H1 (cell line): ENCODE measurements around the gene GRIN3A. TPM values are rescaled to one million over a fixed set of nuclear protein-coding genes. Genes with fewer than 3 reads are reported as not detected.

Experiments used
- BACH1 ChIP-seq: IDR thresholded peaks from 2 replicates; pipeline ENCODE4 v1.6.1; 2012; ENCODE audit warnings: low read length, improper control_type of control experiment
- CBX8 ChIP-seq: fragments of 300-800, 300-1000 bp; sonication (generic); IDR thresholded peaks from 2 replicates; pipeline ENCODE4 v1.7.1; 2016; ENCODE audit warnings: low read depth, low read length, borderline replicate concordance
- CHD1 ChIP-seq: IDR thresholded peaks from 2 replicates; pipeline ENCODE4 v1.6.1; 2012; ENCODE audit warnings: low read depth, low read length, improper control_type of control experiment
- GABPA ChIP-seq: IDR thresholded peaks from 2 replicates; pipeline ENCODE4 v1.6.1; 2011; ENCODE audit warnings: mild to moderate bottlenecking, low read length, moderate library complexity, borderline replicate concordance; ENCODE audit not compliant: insufficient read depth
- HDAC2 ChIP-seq, 2 experiments: fragments of 300-600 bp in 1 of 2; sonication (generic) in 1 of 2; IDR thresholded peaks; 2 replicates each; pipeline ENCODE4 v1.6.1; 2011 to 2012; ENCODE audit warnings: low read depth in 2 of 2, low read length in 2 of 2, mild to moderate bottlenecking in 2 of 2, moderate library complexity in 2 of 2, borderline replicate concordance in 1 of 2, inconsistent platforms in 1 of 2
- JUND ChIP-seq: IDR thresholded peaks from 2 replicates; pipeline ENCODE4 v1.6.1; 2011; ENCODE audit warnings: mild to moderate bottlenecking, improper control_type of control experiment, low read length
- KDM1A ChIP-seq: fragments of 200-600, 300-600 bp; sonication (generic); IDR thresholded peaks from 2 replicates; pipeline ENCODE4 v1.7.1; 2016; ENCODE audit warnings: mild to moderate bottlenecking, low read length, borderline replicate concordance
- MAFK ChIP-seq: IDR thresholded peaks from 2 replicates; pipeline ENCODE4 v1.6.1; 2012; ENCODE audit warnings: low read depth, mild to moderate bottlenecking, improper control_type of control experiment, low read length
- MAX ChIP-seq: IDR thresholded peaks from 2 replicates; pipeline ENCODE4 v1.6.1; 2012; ENCODE audit warnings: inconsistent platforms
- NANOG ChIP-seq: IDR thresholded peaks from 2 replicates; pipeline ENCODE4 v1.6.1; 2011; ENCODE audit warnings: low read length, low read depth, mild to moderate bottlenecking, inconsistent platforms; ENCODE audit not compliant: insufficient read depth, poor library complexity, severe bottlenecking
- POLR2AphosphoS5 ChIP-seq: IDR thresholded peaks from 2 replicates; pipeline ENCODE4 v1.6.1; 2011; ENCODE audit warnings: low read depth, low read length
- POU5F1 ChIP-seq: IDR thresholded peaks from 2 replicates; pipeline ENCODE4 v1.6.1; 2011; ENCODE audit warnings: low read depth, mild to moderate bottlenecking, low read length, moderate library complexity
- RAD21 ChIP-seq, 2 experiments: IDR thresholded peaks in 1 of 2; conservative IDR thresholded peaks in 1 of 2; 2 replicates each; pipeline ENCODE4 v1.6.1; 2011; ENCODE audit warnings: low read depth in 2 of 2, low read length in 2 of 2, improper control_type of control experiment in 1 of 2, inconsistent platforms in 1 of 2, mild to moderate bottlenecking in 1 of 2, moderate library complexity in 1 of 2
- RBBP5 ChIP-seq: IDR thresholded peaks from 2 replicates; pipeline ENCODE4 v1.7.1; 2012; ENCODE audit warnings: low read depth, mild to moderate bottlenecking, inconsistent platforms, low read length, moderate library complexity, borderline replicate concordance
- RNF2 ChIP-seq: fragments of 200-900, 300-1000 bp; sonication (generic); IDR thresholded peaks from 2 replicates; pipeline ENCODE4 v1.7.1; 2016; ENCODE audit warnings: borderline replicate concordance, low read depth, mild to moderate bottlenecking, antibody characterized with exemption, low read length; ENCODE audit not compliant: poor library complexity, severe bottlenecking; ENCODE audit errors: missing control alignments
- SAP30 ChIP-seq: fragments of 300-600 bp; sonication (generic); IDR thresholded peaks from 2 replicates; pipeline ENCODE4 v1.7.1; 2012; ENCODE audit warnings: low read length, moderate library complexity, mild to moderate bottlenecking, inconsistent platforms; ENCODE audit not compliant: insufficient read depth, insufficient replicate concordance
- SIX5 ChIP-seq: IDR thresholded peaks from 2 replicates; pipeline ENCODE4 v1.6.1; 2011; ENCODE audit warnings: mild to moderate bottlenecking, low read depth, low read length
- SP1 ChIP-seq: IDR thresholded peaks from 2 replicates; pipeline ENCODE4 v1.6.1; 2011; ENCODE audit warnings: low read depth, low read length
- SP2 ChIP-seq: IDR thresholded peaks from 2 replicates; pipeline ENCODE4 v1.6.1; 2012; ENCODE audit warnings: mild to moderate bottlenecking, low read length, inconsistent platforms
- SP4 ChIP-seq: IDR thresholded peaks from 2 replicates; pipeline ENCODE4 v1.6.1; 2012; ENCODE audit warnings: low read length, inconsistent platforms
- SRF ChIP-seq: IDR thresholded peaks from 2 replicates; pipeline ENCODE4 v1.6.1; 2011; ENCODE audit warnings: mild to moderate bottlenecking, low read depth, low read length, moderate library complexity
- USF2 ChIP-seq: IDR thresholded peaks from 2 replicates; pipeline ENCODE4 v1.6.1; 2011; ENCODE audit warnings: low read length, improper control_type of control experiment
- polyA plus RNA-seq, 7 experiments: library from polyadenylated mRNA; depleted of rRNA in 3 of 7; stranded (reverse) in 5 of 7; unstranded in 2 of 7; fragments of >200 nt in 5 of 7; fragments of 200-250 nt in 2 of 7; gene quantifications; 1 replicate in 5 of 7; 2 replicates in 1 of 7; 4 replicates in 1 of 7; pipeline versions ENCODE4 v1.2.1 to v1.2.3, GENCODE V29; 2011 to 2013; ENCODE audit warnings: missing spikeins in 2 of 7, mixed read lengths in 2 of 7
- total RNA-seq: library from RNA; stranded (reverse); fragmentation: NEBNext Ultra II Directional; extraction: Animal tissue kit (Norgen Biotek cat#: 25700); gene quantifications from 2 replicates; pipeline ENCODE4 v1.2.1, GENCODE V29; 2021

GRIN3A gene
- total and polyA plus RNA-seq, 2 of the 8 experiments (the other 6 are each of a cell fraction or from before 2014, with no cell fraction given) = 0.04 TPM; not detected in 1

- TF ChIP-seq RNF2 (no peak), SP1 (no peak), SP4 (no peak), CBX8 (no peak), MAX (peak; percentile 95), USF2 (no peak), MAFK (no peak), HDAC2 (IDR thresholded peaks at IDR 0.05; ENCODE audit: borderline replicate concordance in 1 of 2, low read depth in 2 of 2, low read length in 2 of 2) (0 out of 4 replicates have a peak, but pooled peaks of 1 of the 2 experiments have one; percentile 30), JUND (no peak), RBBP5 (no peak), POU5F1 (no peak), SAP30 (no peak), BACH1 (no peak), POLR2AphosphoS5 (no peak), KDM1A (no peak), SP2 (no peak), CHD1 (no peak), SRF (no peak), RAD21 (IDR thresholded peaks at IDR 0.05 in 1 of 2, conservative IDR thresholded peaks at IDR 0.05 in 1 of 2; ENCODE audit: low read depth in 2 of 2, low read length in 2 of 2) (no peak), SIX5 (no peak), NANOG (no peak), GABPA (0 out of 2 replicates have a peak, but pooled peaks have one; percentile 13)
Observed at GRCh38 chr9:101737705-101738565, 512 bp downstream of the GRIN3A start (continued).
